CD4-positive, alpha-beta T cell treated with Interleukin-6 for 4 hours (primary cell): ENCODE results near the gene DIAPH2.

Experiments
- DNase-seq: peaks from one replicate; pipeline ENCODE4 v3.0.0-alpha.2; 2020; ENCODE audit warnings: mixed read lengths

The DIAPH2 gene

GRCh38 chrX:96982161-96982560 is 297.5 kb downstream of the DIAPH2 start:
- no peak for DNase-seq

- DNase-seq, result no peak
Observed at GRCh38 chrX:96984538-96984937, 299.9 kb downstream of the DIAPH2 start.

- no peak for DNase-seq
Observed at GRCh38 chrX:96985046-96985445, 300.4 kb downstream of the DIAPH2 start.

GRCh38 chrX:96987228-96987627 is 302.6 kb downstream of the DIAPH2 start:
- no peak for DNase-seq

GRCh38 chrX:96989830-96990571 is 305.4 kb downstream of the DIAPH2 start:
- DNase-seq, result no peak

- DNase-seq, result no peak
Observed at GRCh38 chrX:96994093-96994492, 309.5 kb downstream of the DIAPH2 start.

GRCh38 chrX:96997196-96997595 is 312.6 kb downstream of the DIAPH2 start:
- no peak for DNase-seq

- no peak for DNase-seq
Observed at GRCh38 chrX:97000682-97001368, 316.2 kb downstream of the DIAPH2 start.

GRCh38 chrX:97006167-97006566 is 321.5 kb downstream of the DIAPH2 start:
- no peak for DNase-seq

GRCh38 chrX:97009391-97009790 is 324.7 kb downstream of the DIAPH2 start:
- DNase-seq, result no peak

- no peak for DNase-seq
Observed at GRCh38 chrX:97011540-97011939, 326.9 kb downstream of the DIAPH2 start.

GRCh38 chrX:97016106-97016505 is 331.5 kb downstream of the DIAPH2 start:
- DNase-seq, result no peak

- no peak for DNase-seq
Observed at GRCh38 chrX:97021680-97022079, 337.0 kb downstream of the DIAPH2 start.

- DNase-seq, result no peak
Observed at GRCh38 chrX:97026406-97026805, 341.8 kb downstream of the DIAPH2 start.

GRCh38 chrX:97027384-97027922 is 342.8 kb downstream of the DIAPH2 start:
- DNase-seq, result no peak

- DNase-seq, result no peak
Observed at GRCh38 chrX:97030463-97030862, 345.8 kb downstream of the DIAPH2 start.

- DNase-seq, result no peak
Observed at GRCh38 chrX:97030947-97031346, 346.3 kb downstream of the DIAPH2 start.

GRCh38 chrX:97039363-97040029 is 354.9 kb downstream of the DIAPH2 start:
- no peak for DNase-seq

GRCh38 chrX:97045470-97045869 is 360.8 kb downstream of the DIAPH2 start:
- DNase-seq, result no peak

- no peak for DNase-seq
Observed at GRCh38 chrX:97046867-97047266, 362.2 kb downstream of the DIAPH2 start.

- no peak for DNase-seq
Observed at GRCh38 chrX:97050392-97050791, 365.8 kb downstream of the DIAPH2 start.

GRCh38 chrX:97057349-97057909 is 372.8 kb downstream of the DIAPH2 start:
- DNase-seq, result no peak

GRCh38 chrX:97060020-97060419 is 375.4 kb downstream of the DIAPH2 start:
- no peak for DNase-seq
